Measurements from ENCODE around the gene SLC5A11.

SLC5A11 gene

GRCh38 chr16:24919536-24919935, 73.8 kb downstream of the SLC5A11 start:
- Histone ChIP-seq H3K27ac (no peak overlapping the region), H2AFZ (no peak overlapping the region), H3K27me3 (ENCODE audit: control insufficient read depth, insufficient read depth, low read length) (no peaks in the 10 kb centered on the region), H3K4me3 (ENCODE audit: low read depth, low read length) (no peak overlapping the region), H3K4me1 (no peaks in the 10 kb centered on the region), H3K4me2 (ENCODE audit: low read length) (no peak overlapping the region), H3K9me3 (ENCODE audit: control insufficient read depth, low read length) (no peaks in the 10 kb centered on the region), H3K79me2 (no peaks in the 10 kb centered on the region), H3K36me3 (ENCODE audit: control insufficient read depth, insufficient read depth, low read length) (no peaks in the 10 kb centered on the region), H3K9ac (no peak overlapping the region)
- TF ChIP-seq CTCF (IDR thresholded peaks at IDR 0.05): no peak

- no peak overlapping the region for H3K9ac ChIP-seq
- no peaks in the 10 kb centered on the region for H3K79me2 ChIP-seq
- H3K4me3 ChIP-seq (ENCODE audit: low read depth, low read length): no peak overlapping the region
- H3K27me3 ChIP-seq (ENCODE audit: control insufficient read depth, insufficient read depth, low read length): no peaks in the 10 kb centered on the region
- no peaks in the 10 kb centered on the region for H3K36me3 ChIP-seq (ENCODE audit: control insufficient read depth, insufficient read depth, low read length)
- TF ChIP-seq CTCF (IDR thresholded peaks at IDR 0.05): no peak
- H3K9me3 ChIP-seq (ENCODE audit: control insufficient read depth, low read length): no peaks in the 10 kb centered on the region
- no peak overlapping the region for H3K27ac ChIP-seq
- H2AFZ ChIP-seq: no peak overlapping the region
- H3K4me2 ChIP-seq (ENCODE audit: low read length): no peak overlapping the region
- H3K4me1 ChIP-seq: no peaks in the 10 kb centered on the region
These were observed 74.8 kb downstream of the SLC5A11 start for GRCh38 chr16:24920568-24920967.

- no peaks in the 10 kb centered on the region for H3K36me3 ChIP-seq (ENCODE audit: control insufficient read depth, insufficient read depth, low read length)
- no peak for TF ChIP-seq CTCF (IDR thresholded peaks at IDR 0.05)
- H3K4me2 ChIP-seq (ENCODE audit: low read length): no peak overlapping the region
These were observed 75.5 kb downstream of the SLC5A11 start for GRCh38 chr16:24921229-24921628.

GRCh38 chr16:24925163-24925562, 79.4 kb downstream of the SLC5A11 start:
- H3K9me3 ChIP-seq (ENCODE audit: control insufficient read depth, low read length): no peaks in the 10 kb centered on the region
- no peak overlapping the region for H3K4me3 ChIP-seq (ENCODE audit: low read depth, low read length)
- no peak overlapping the region for H3K27ac ChIP-seq
- H3K4me1 ChIP-seq: no peaks in the 10 kb centered on the region
- no peaks in the 10 kb centered on the region for H3K79me2 ChIP-seq
- H3K9ac ChIP-seq: no peak overlapping the region
- no peak overlapping the region for H2AFZ ChIP-seq
- no peaks in the 10 kb centered on the region for H3K27me3 ChIP-seq (ENCODE audit: control insufficient read depth, insufficient read depth, low read length)
- H3K36me3 ChIP-seq (ENCODE audit: control insufficient read depth, insufficient read depth, low read length): no peaks in the 10 kb centered on the region
- no peak for TF ChIP-seq CTCF (IDR thresholded peaks at IDR 0.05)
- H3K4me2 ChIP-seq (ENCODE audit: low read length): no peak overlapping the region

More at GRCh38 chr16:24921229-24921628, 75.5 kb downstream of the SLC5A11 start:
- no peak overlapping the region for H2AFZ ChIP-seq
- H3K27ac ChIP-seq: no peak overlapping the region
- H3K9ac ChIP-seq: no peak overlapping the region
- no peaks in the 10 kb centered on the region for H3K27me3 ChIP-seq (ENCODE audit: control insufficient read depth, insufficient read depth, low read length)
- no peak overlapping the region for H3K4me3 ChIP-seq (ENCODE audit: low read depth, low read length)
- no peaks in the 10 kb centered on the region for H3K79me2 ChIP-seq
- H3K9me3 ChIP-seq (ENCODE audit: control insufficient read depth, low read length): no peaks in the 10 kb centered on the region
- H3K4me1 ChIP-seq: no peaks in the 10 kb centered on the region

GRCh38 chr16:24929409-24929808, 83.6 kb downstream of the SLC5A11 start:
- Histone ChIP-seq H3K79me2 (no peaks in the 10 kb centered on the region), H3K4me3 (ENCODE audit: low read depth, low read length) (no peak overlapping the region), H3K27ac (no peak overlapping the region), H3K36me3 (ENCODE audit: control insufficient read depth, insufficient read depth, low read length) (no peaks in the 10 kb centered on the region), H3K9me3 (ENCODE audit: control insufficient read depth, low read length) (no peaks in the 10 kb centered on the region), H3K9ac (no peak overlapping the region), H3K27me3 (ENCODE audit: control insufficient read depth, insufficient read depth, low read length) (no peaks in the 10 kb centered on the region), H2AFZ (no peak overlapping the region), H3K4me2 (ENCODE audit: low read length) (no peak overlapping the region), H3K4me1 (no peaks in the 10 kb centered on the region)
- TF ChIP-seq CTCF (IDR thresholded peaks at IDR 0.05): no peak

Data from parathyroid adenoma (tissue), 2 donors.